Measurements from ENCODE around the gene PARD6B. TPM values are rescaled to one million over a fixed set of nuclear protein-coding genes. Genes with fewer than 3 reads are reported as not detected.

PARD6B gene
- total and polyA plus RNA-seq, 2 of the 13 experiments (the other 11 are each of a cell fraction or from before 2014, with no cell fraction given) = 6.9 to 22.2 TPM

GRCh38 chr20:50790651-50791277 lies 59.4 kb downstream of the PARD6B start (continued):
- TF ChIP-seq UBTF (CRISPR knock-in tag; IDR thresholded peaks at IDR 0.05) (peak; percentile 99), MZF1 (CRISPR knock-in tag; IDR thresholded peaks at IDR 0.05; ENCODE audit: borderline replicate concordance) (peak; percentile 97; the same call in 1 of the 2 replicates), STAG1 (CRISPR knock-in tag; IDR thresholded peaks at IDR 0.05) (peak; percentile 74), E2F1 (CRISPR knock-in tag; IDR thresholded peaks at IDR 0.05) (peak; percentile 95), ZNF205 (CRISPR knock-in tag; IDR thresholded peaks at IDR 0.05) (peak; percentile 61; the same call in 1 of the 2 replicates), EZH2 (conservative IDR thresholded peaks at IDR 0.05; ENCODE audit: low read depth, low read length) (no peak), LBX2 (CRISPR knock-in tag; IDR thresholded peaks at IDR 0.05; ENCODE audit: borderline replicate concordance) (peak; percentile 69; the same call in 1 of the 2 replicates), NFAT5 (CRISPR knock-in tag; IDR thresholded peaks at IDR 0.05) (peak; percentile 45), ZNF24 (IDR thresholded peaks at IDR 0.05) (no peak), HNF4G (IDR thresholded peaks at IDR 0.05; ENCODE audit: borderline replicate concordance, low read depth, low read length) (peak; percentile 63; the same call in 1 of the 2 replicates), HNF4G (CRISPR knock-in tag; IDR thresholded peaks at IDR 0.05; ENCODE audit: borderline replicate concordance, low read depth) (no peak; the same call in none of the 2 replicates), SRY (CRISPR knock-in tag; IDR thresholded peaks at IDR 0.05) (no peak; the same call in 1 of the 2 replicates), KDM4B (CRISPR knock-in tag; IDR thresholded peaks at IDR 0.05) (peak; percentile 98), SMARCE1 (IDR thresholded peaks at IDR 0.05; ENCODE audit: borderline replicate concordance) (no peak), SP4 (CRISPR knock-in tag; IDR thresholded peaks at IDR 0.05) (peak; percentile 86; the same call in 1 of the 2 replicates), FOXC1 (CRISPR knock-in tag; IDR thresholded peaks at IDR 0.05; ENCODE audit: borderline replicate concordance) (no peak), USF2 (IDR thresholded peaks at IDR 0.05; ENCODE audit: low read depth, low read length) (no peak), USF2 (CRISPR knock-in tag; IDR thresholded peaks at IDR 0.05; ENCODE audit: borderline replicate concordance) (no peak; the same call in 1 of the 2 replicates)

Measured in HepG2 (cell line).